HepG2 (cell line): ENCODE measurements around the gene UPK1B. TPM values are rescaled to one million over a fixed set of nuclear protein-coding genes. Genes with fewer than 3 reads are reported as not detected.

Experiments used
- ATAC-seq: fragments of 200-7000 bp; cut with Tn5 transposase; 3 replicates; pipeline ENCODE4 v1.9.1; 2020; ENCODE audit warnings: mild to moderate bottlenecking, moderate library complexity
- BruUV-seq: library from RNA; stranded (reverse); fragments of 400-500 nt; replicated peaks from 2 replicates; lab custom pipeline; 2021; lab: Mats Ljungman, UMichigan
- CTCF ChIA-PET: fragments of 300-600 bp; formaldehyde crosslinking; extraction: SDS; loops from one replicate; lab custom pipeline; 2021; ENCODE audit warnings: low total read pairs, inconsistent platforms, low intra/inter-chr PET ratio; lab: Yijun Ruan, JAX
- POLR2A ChIA-PET: fragments of 350-600 bp; sonication (Branson Sonifier 250); formaldehyde crosslinking; loops from one replicate; lab custom pipeline; 2020; ENCODE audit warnings: antibody characterized with exemption, inconsistent platforms; lab: Yijun Ruan, JAX
- DNase-seq: peaks from one replicate; pipeline ENCODE4 v3.0.0-alpha.2; 2015; ENCODE audit warnings: low spot score
- FAIRE-seq: peaks from 3 replicates; lab custom pipeline; 2011; peaks lifted over from hg19 to GRCh38; lab: Jason Lieb, UNC
- H2AFZ ChIP-seq: one replicate; pipeline ENCODE4 v1.6.1; 2011; ENCODE audit warnings: low read length, inconsistent platforms
- H3K27ac ChIP-seq: fragments of 300-600 bp; 3 replicates; pipeline ENCODE4 v1.8.0; 2011; ENCODE audit warnings: mixed run types, mild to moderate bottlenecking, mixed read lengths, low read length, inconsistent platforms; ENCODE audit not compliant: insufficient read depth; ENCODE audit errors: extremely low read length
- H3K27me3 ChIP-seq, 2 experiments: fragments of 200-600 bp in 1 of 2; 2 replicates in 1 of 2; 3 replicates in 1 of 2; pipeline versions ENCODE4 v1.6.0 to v1.8.0; 2011; ENCODE audit warnings: low read length in 2 of 2, mild to moderate bottlenecking in 2 of 2, moderate library complexity in 2 of 2, inconsistent platforms in 1 of 2; ENCODE audit not compliant: insufficient read depth in 2 of 2, control insufficient read depth in 1 of 2
- H3K36me3 ChIP-seq, 2 experiments: fragments of 200-600 bp in 1 of 2; replicated peaks in 1 of 2; 2 replicates in 1 of 2; 3 replicates in 1 of 2; pipeline versions ENCODE4 v1.5.1 to v1.8.0; 2011; ENCODE audit warnings: low read length in 2 of 2, inconsistent platforms in 1 of 2; ENCODE audit not compliant: insufficient read depth in 2 of 2, control insufficient read depth in 1 of 2
- H3K4me1 ChIP-seq: 2 replicates; pipeline ENCODE4 v1.5.1; 2012; ENCODE audit warnings: low read length, inconsistent platforms; ENCODE audit not compliant: insufficient read depth
- H3K4me2 ChIP-seq: 2 replicates; pipeline ENCODE4 v1.6.0; 2011; ENCODE audit warnings: low read depth, low read length, inconsistent platforms
- H3K4me3 ChIP-seq, 3 experiments: fragments of 200-600 bp in 1 of 3; sonication (generic), shearing (Covaris generic) in 1 of 3; replicated peaks in 1 of 3; 2 replicates each; pipeline ENCODE4 v1.5.1; 2011 to 2016; ENCODE audit warnings: low read length in 3 of 3, inconsistent platforms in 2 of 3, low read depth in 2 of 3, mild to moderate bottlenecking in 2 of 3, control low read depth in 1 of 3, mixed read lengths in 1 of 3; ENCODE audit not compliant: insufficient read depth in 1 of 3
- H3K79me2 ChIP-seq: one replicate; pipeline ENCODE4 v1.6.1; 2011; ENCODE audit warnings: low read length, inconsistent platforms; ENCODE audit not compliant: insufficient read depth
- H3K9ac ChIP-seq: 2 replicates; pipeline ENCODE4 v1.6.0; 2011; ENCODE audit warnings: mild to moderate bottlenecking, low read depth, low read length, inconsistent platforms; ENCODE audit not compliant: insufficient read depth
- H3K9me3 ChIP-seq: 2 replicates; pipeline ENCODE4 v1.5.1; 2012; ENCODE audit warnings: mild to moderate bottlenecking, low read length
- H4K20me1 ChIP-seq: 2 replicates; pipeline ENCODE4 v1.6.0; 2011; ENCODE audit warnings: inconsistent platforms, mild to moderate bottlenecking, low read length, moderate library complexity; ENCODE audit not compliant: insufficient read depth
- KDM4B ChIP-seq: sonication (generic); formaldehyde crosslinking; IDR thresholded peaks from 2 replicates; pipeline ENCODE4 v1.4.0; 2020; ENCODE audit warnings: missing genetic modification reagents
- RFX3 ChIP-seq: IDR thresholded peaks from 2 replicates; pipeline ENCODE4 v1.6.1; 2016; ENCODE audit warnings: missing biosample characterization, missing genetic modification reagents
- ZFP36L2 ChIP-seq: sonication (generic); formaldehyde crosslinking; IDR thresholded peaks from 2 replicates; pipeline ENCODE4 v1.4.0; 2020; ENCODE audit warnings: missing genetic modification reagents
- ZNF253 ChIP-seq: sonication (generic); formaldehyde crosslinking; IDR thresholded peaks from 2 replicates; pipeline ENCODE4 v1.8.0; 2022; ENCODE audit warnings: mild to moderate bottlenecking, missing genetic modification reagents, borderline replicate concordance
- ZNF274 ChIP-seq: sonication (generic); formaldehyde crosslinking; IDR thresholded peaks from 2 replicates; pipeline ENCODE4 v1.5.1; 2020; ENCODE audit warnings: mild to moderate bottlenecking, missing genetic modification reagents
- ZNF513 ChIP-seq: sonication (generic); formaldehyde crosslinking; conservative IDR thresholded peaks from 2 replicates; pipeline ENCODE4 v1.5.0; 2020; ENCODE audit warnings: missing genetic modification reagents
- ZNF644 ChIP-seq: IDR thresholded peaks from 2 replicates; pipeline ENCODE4 v1.6.1; 2016; ENCODE audit warnings: low read depth
- ZNF878 ChIP-seq: sonication (generic); formaldehyde crosslinking; IDR thresholded peaks from 2 replicates; pipeline ENCODE4 v1.8.1; 2023; ENCODE audit warnings: mild to moderate bottlenecking, missing genetic modification reagents, moderate library complexity
- WGBS: methylation state at CpG from one replicate; pipeline ENCODE4 v1.1.6; 2017; ENCODE audit warnings: low lambda C conversion rate; 5-methylcytosine and 5-hydroxymethylcytosine counted together
- in situ Hi-C: cut with HindIII; loops from 2 replicates; pipeline ENCODE4 v1.10.0; 2017; ENCODE audit warnings: low pct_unique_long_range_greater_than_20kb; ENCODE audit not compliant: extremely low pct_ligation_motif_present
- intact Hi-C: fragments of 100-400 bp; cut with micrococcal nuclease; formaldehyde crosslinking; loops from one replicate; pipeline ENCODE4 v1.10.0; 2022; ENCODE audit not compliant: unreplicated experiment
- polyA plus RNA-seq, 8 experiments: library from polyadenylated mRNA; depleted of rRNA in 3 of 8; stranded (reverse) in 7 of 8; unstranded in 1 of 8; fragments of >200 nt; fragmentation: Illumina TruSeq in 4 of 8; extraction: Trizol in 4 of 8; gene quantifications; 2 replicates each; pipeline versions ENCODE4 v1.2.1 to v1.2.3, GENCODE V29; 2011 to 2016; ENCODE audit warnings: low read depth in 4 of 8, missing spikeins in 1 of 8, mixed read lengths in 1 of 8; ENCODE audit not compliant: insufficient read depth in 1 of 8
- total RNA-seq, 5 experiments: library from RNA; depleted of rRNA; stranded (reverse); fragments of >200 nt; fragmentation: Illumina TruSeq; extraction: Trizol; gene quantifications; 2 replicates each; pipeline ENCODE4 v1.2.3, GENCODE V29; 2016; ENCODE audit warnings: low read depth in 1 of 5
- TF ChIP-seq, protein P1 (sequence below): sonication (generic); formaldehyde crosslinking; IDR thresholded peaks from 2 replicates; pipeline ENCODE4 v1.5.1; 2020; ENCODE audit warnings: missing genetic modification reagents, mild to moderate bottlenecking, borderline replicate concordance
- TF ChIP-seq, protein P2 (sequence below): sonication (generic); formaldehyde crosslinking; conservative IDR thresholded peaks from 2 replicates; pipeline ENCODE4 v1.8.1; 2023; ENCODE audit warnings: missing genetic modification reagents
- TF ChIP-seq, protein P3 (sequence below): sonication (generic); formaldehyde crosslinking; IDR thresholded peaks from 2 replicates; pipeline ENCODE4 v1.5.0; 2020; ENCODE audit warnings: mild to moderate bottlenecking, missing genetic modification reagents, borderline replicate concordance

The UPK1B gene
- total and polyA plus RNA-seq, 2 of the 13 experiments (the other 11 are each of a cell fraction or from before 2014, with no cell fraction given) = not detected

DNA sequence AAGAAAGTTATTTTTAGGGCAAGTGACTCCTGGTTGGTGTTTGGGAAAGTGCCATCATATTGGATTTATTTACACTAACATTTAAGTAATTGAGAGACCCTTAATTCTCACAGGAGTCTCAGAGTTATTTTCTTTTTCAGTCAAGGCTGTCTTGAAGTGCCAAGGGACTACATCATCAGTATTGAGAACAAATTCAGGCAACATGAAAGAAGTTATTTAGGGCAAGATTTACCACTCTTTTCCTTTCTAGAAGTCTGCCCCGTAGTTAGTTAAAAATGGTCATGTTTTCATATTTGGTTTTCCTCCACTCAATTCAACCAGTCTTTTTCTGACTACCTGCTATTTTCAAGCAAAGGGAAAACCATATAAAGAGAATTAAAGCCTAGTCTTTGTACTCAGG, 61.2 kb downstream of the UPK1B start:
- Histone ChIP-seq H3K27me3 (no peaks in the 10 kb centered on the region), H3K36me3 (peaks cover 5 to 46% of the 10 kb centered on the region in 2 experiments; a peak in 4 of 5 replicates), H3K4me2 (no peak overlapping the region), H4K20me1 (no peaks in the 10 kb centered on the region), H3K9ac (no peak overlapping the region), H2AFZ (no peak overlapping the region), H3K9me3 (no peaks in the 10 kb centered on the region), H3K4me3 (no peak overlapping the region), H3K79me2 (peaks cover 12% of the 10 kb centered on the region), H3K27ac (no peak overlapping the region), H3K4me1 (peaks cover 16% of the 10 kb centered on the region)
- no TSS peak for BruUV-seq
- no peak for DNase-seq
- ChIA-PET POLR2A (no interaction called here), CTCF (no interaction called here)
- FAIRE-seq = no peak
- WGBS = 100% methylated on average over 1 of the region's 1 CpG
- in situ Hi-C loops (no loop called here), intact Hi-C loops (no loop called here)
- ATAC-seq = no peak
- TF ChIP-seq, protein P1, sequence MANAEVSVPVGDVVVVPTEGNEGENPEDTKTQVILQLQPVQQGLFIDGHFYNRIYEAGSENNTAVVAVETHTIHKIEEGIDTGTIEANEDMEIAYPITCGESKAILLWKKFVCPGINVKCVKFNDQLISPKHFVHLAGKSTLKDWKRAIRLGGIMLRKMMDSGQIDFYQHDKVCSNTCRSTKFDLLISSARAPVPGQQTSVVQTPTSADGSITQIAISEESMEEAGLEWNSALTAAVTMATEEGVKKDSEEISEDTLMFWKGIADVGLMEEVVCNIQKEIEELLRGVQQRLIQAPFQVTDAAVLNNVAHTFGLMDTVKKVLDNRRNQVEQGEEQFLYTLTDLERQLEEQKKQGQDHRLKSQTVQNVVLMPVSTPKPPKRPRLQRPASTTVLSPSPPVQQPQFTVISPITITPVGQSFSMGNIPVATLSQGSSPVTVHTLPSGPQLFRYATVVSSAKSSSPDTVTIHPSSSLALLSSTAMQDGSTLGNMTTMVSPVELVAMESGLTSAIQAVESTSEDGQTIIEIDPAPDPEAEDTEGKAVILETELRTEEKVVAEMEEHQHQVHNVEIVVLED = no peak
- no peak for TF ChIP-seq KDM4B
- TF ChIP-seq ZNF274 = no peak
- no peak for TF ChIP-seq RFX3 (CRISPR knock-in tag)
- TF ChIP-seq ZNF644 (CRISPR knock-in tag) = no peak
- TF ChIP-seq ZFP36L2 (CRISPR knock-in tag) = no peak
- TF ChIP-seq, protein P2, sequence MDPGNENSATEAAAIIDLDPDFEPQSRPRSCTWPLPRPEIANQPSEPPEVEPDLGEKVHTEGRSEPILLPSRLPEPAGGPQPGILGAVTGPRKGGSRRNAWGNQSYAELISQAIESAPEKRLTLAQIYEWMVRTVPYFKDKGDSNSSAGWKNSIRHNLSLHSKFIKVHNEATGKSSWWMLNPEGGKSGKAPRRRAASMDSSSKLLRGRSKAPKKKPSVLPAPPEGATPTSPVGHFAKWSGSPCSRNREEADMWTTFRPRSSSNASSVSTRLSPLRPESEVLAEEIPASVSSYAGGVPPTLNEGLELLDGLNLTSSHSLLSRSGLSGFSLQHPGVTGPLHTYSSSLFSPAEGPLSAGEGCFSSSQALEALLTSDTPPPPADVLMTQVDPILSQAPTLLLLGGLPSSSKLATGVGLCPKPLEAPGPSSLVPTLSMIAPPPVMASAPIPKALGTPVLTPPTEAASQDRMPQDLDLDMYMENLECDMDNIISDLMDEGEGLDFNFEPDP (CRISPR knock-in tag) = no peak
- TF ChIP-seq ZNF878 (CRISPR knock-in tag) = no peak
- TF ChIP-seq ZNF513 (CRISPR knock-in tag) = no peak
- TF ChIP-seq, protein P3, sequence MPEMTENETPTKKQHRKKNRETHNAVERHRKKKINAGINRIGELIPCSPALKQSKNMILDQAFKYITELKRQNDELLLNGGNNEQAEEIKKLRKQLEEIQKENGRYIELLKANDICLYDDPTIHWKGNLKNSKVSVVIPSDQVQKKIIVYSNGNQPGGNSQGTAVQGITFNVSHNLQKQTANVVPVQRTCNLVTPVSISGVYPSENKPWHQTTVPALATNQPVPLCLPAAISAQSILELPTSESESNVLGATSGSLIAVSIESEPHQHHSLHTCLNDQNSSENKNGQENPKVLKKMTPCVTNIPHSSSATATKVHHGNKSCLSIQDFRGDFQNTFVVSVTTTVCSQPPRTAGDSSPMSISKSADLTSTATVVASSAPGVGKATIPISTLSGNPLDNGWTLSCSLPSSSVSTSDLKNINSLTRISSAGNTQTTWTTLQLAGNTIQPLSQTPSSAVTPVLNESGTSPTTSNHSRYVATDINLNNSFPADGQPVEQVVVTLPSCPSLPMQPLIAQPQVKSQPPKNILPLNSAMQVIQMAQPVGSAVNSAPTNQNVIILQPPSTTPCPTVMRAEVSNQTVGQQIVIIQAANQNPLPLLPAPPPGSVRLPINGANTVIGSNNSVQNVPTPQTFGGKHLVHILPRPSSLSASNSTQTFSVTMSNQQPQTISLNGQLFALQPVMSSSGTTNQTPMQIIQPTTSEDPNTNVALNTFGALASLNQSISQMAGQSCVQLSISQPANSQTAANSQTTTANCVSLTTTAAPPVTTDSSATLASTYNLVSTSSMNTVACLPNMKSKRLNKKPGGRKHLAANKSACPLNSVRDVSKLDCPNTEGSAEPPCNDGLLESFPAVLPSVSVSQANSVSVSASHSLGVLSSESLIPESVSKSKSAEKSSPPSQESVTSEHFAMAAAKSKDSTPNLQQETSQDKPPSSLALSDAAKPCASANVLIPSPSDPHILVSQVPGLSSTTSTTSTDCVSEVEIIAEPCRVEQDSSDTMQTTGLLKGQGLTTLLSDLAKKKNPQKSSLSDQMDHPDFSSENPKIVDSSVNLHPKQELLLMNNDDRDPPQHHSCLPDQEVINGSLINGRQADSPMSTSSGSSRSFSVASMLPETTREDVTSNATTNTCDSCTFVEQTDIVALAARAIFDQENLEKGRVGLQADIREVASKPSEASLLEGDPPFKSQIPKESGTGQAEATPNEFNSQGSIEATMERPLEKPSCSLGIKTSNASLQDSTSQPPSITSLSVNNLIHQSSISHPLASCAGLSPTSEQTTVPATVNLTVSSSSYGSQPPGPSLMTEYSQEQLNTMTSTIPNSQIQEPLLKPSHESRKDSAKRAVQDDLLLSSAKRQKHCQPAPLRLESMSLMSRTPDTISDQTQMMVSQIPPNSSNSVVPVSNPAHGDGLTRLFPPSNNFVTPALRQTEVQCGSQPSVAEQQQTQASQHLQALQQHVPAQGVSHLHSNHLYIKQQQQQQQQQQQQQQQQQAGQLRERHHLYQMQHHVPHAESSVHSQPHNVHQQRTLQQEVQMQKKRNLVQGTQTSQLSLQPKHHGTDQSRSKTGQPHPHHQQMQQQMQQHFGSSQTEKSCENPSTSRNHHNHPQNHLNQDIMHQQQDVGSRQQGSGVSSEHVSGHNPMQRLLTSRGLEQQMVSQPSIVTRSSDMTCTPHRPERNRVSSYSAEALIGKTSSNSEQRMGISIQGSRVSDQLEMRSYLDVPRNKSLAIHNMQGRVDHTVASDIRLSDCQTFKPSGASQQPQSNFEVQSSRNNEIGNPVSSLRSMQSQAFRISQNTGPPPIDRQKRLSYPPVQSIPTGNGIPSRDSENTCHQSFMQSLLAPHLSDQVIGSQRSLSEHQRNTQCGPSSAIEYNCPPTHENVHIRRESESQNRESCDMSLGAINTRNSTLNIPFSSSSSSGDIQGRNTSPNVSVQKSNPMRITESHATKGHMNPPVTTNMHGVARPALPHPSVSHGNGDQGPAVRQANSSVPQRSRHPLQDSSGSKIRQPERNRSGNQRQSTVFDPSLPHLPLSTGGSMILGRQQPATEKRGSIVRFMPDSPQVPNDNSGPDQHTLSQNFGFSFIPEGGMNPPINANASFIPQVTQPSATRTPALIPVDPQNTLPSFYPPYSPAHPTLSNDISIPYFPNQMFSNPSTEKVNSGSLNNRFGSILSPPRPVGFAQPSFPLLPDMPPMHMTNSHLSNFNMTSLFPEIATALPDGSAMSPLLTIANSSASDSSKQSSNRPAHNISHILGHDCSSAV (CRISPR knock-in tag) = no peak
- no peak for TF ChIP-seq ZNF253 (CRISPR knock-in tag)
